ENCODE data around the gene FHIP2A. TPM values are rescaled to one million over a fixed set of nuclear protein-coding genes. Genes with fewer than 3 reads are reported as not detected.
"Not testable (repeated sequence)": the region's sequence is repeated elsewhere in the genome, so short reads cannot be mapped to it uniquely, and the experiment has no call there.

FHIP2A gene
- total and polyA plus RNA-seq, 9 donors: 11.9 to 40.3 (median 31.6) TPM

DNA sequence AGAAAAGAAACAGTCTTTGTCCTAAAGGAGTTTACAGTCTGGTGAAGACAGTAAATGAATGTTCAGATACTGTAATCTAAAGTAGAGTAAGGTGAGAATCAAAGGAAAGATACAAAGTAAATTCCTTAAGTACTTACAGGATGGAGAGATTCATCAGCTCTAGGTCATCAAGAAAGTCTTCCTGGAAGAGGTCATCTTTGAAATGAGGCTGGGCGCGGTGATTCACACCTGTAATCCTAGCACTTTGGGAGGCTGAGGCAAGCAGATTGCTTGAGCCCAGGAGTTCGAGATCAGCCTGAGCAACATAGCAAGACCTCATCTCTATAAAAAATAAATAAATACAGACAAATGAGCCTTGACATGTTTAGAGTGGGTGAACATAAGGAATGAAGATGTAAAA lies 18.3 kb downstream of the FHIP2A start:
- intact Hi-C loops (cut with DNase I): no loop called here
- Histone ChIP-seq H3K9me3 (no peaks in the 10 kb centered on the region), H3K4me1 (ENCODE audit: insufficient read depth) (no peaks in the 10 kb centered on the region), H3K4me3 (no peak overlapping the region), H3K36me3 (no peaks in the 10 kb centered on the region), H3K27ac (no peak overlapping the region), H3K27me3 (no peaks in the 10 kb centered on the region)
- no peak for DNase-seq
- 95 to 98% (median 97%) methylated on average over 3 of the region's 3 CpGs for WGBS, 3 donors
- TF ChIP-seq POLR2A (IDR thresholded peaks at IDR 0.05) (no peak), EP300 (IDR thresholded peaks at IDR 0.05) (no peak)
- TF ChIP-seq, protein P1, sequence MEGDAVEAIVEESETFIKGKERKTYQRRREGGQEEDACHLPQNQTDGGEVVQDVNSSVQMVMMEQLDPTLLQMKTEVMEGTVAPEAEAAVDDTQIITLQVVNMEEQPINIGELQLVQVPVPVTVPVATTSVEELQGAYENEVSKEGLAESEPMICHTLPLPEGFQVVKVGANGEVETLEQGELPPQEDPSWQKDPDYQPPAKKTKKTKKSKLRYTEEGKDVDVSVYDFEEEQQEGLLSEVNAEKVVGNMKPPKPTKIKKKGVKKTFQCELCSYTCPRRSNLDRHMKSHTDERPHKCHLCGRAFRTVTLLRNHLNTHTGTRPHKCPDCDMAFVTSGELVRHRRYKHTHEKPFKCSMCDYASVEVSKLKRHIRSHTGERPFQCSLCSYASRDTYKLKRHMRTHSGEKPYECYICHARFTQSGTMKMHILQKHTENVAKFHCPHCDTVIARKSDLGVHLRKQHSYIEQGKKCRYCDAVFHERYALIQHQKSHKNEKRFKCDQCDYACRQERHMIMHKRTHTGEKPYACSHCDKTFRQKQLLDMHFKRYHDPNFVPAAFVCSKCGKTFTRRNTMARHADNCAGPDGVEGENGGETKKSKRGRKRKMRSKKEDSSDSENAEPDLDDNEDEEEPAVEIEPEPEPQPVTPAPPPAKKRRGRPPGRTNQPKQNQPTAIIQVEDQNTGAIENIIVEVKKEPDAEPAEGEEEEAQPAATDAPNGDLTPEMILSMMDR (IDR thresholded peaks at IDR 0.05): no peak

GRCh38 chr10:114845978-114846693 lies 24.6 kb downstream of the FHIP2A start:
- intact Hi-C loops (cut with DNase I): no loop called here

GRCh38 chr10:114847517-114847916 lies 25.9 kb downstream of the FHIP2A start:
- 89 to 96% (median 96%) methylated on average over 10 of the region's 10 CpGs for WGBS, 3 donors
- H3K4me3 ChIP-seq; H3K27ac ChIP-seq; intact Hi-C loops (cut with DNase I); H3K9me3 ChIP-seq; H3K4me1 ChIP-seq (ENCODE audit: insufficient read depth); H3K36me3 ChIP-seq; DNase-seq; H3K27me3 ChIP-seq: not testable (repeated sequence)

More at GRCh38 chr10:114845978-114846693, 24.6 kb downstream of the FHIP2A start:
- no peak for TF ChIP-seq POLR2A (IDR thresholded peaks at IDR 0.05)
- TF ChIP-seq, protein P1 (IDR thresholded peaks at IDR 0.05): no peak
- TF ChIP-seq EP300 (IDR thresholded peaks at IDR 0.05): no peak
- no peaks in the 10 kb centered on the region for H3K4me1 ChIP-seq (ENCODE audit: insufficient read depth)
- H3K4me3 ChIP-seq: no peak overlapping the region
- WGBS, 3 donors: 86 to 91% (median 90%) methylated on average over 8 of the region's 8 CpGs
- H3K27ac ChIP-seq: no peak overlapping the region
- H3K27me3 ChIP-seq: no peaks in the 10 kb centered on the region
- H3K9me3 ChIP-seq: no peaks in the 10 kb centered on the region
- no peaks in the 10 kb centered on the region for H3K36me3 ChIP-seq
- DNase-seq: no peak

- TF ChIP-seq POLR2A (IDR thresholded peaks at IDR 0.05) (no peak), EP300 (IDR thresholded peaks at IDR 0.05) (no peak)
- TF ChIP-seq, protein P1 (IDR thresholded peaks at IDR 0.05): no peak
- 96 to 98% (median 97%) methylated on average over 4 of the region's 4 CpGs for WGBS, 3 donors
- Histone ChIP-seq H3K27ac (no peak overlapping the region), H3K4me3 (no peak overlapping the region), H3K4me1 (ENCODE audit: insufficient read depth) (no peaks in the 10 kb centered on the region), H3K36me3 (no peaks in the 10 kb centered on the region), H3K9me3 (no peaks in the 10 kb centered on the region), H3K27me3 (no peaks in the 10 kb centered on the region)
- no peak for DNase-seq
- intact Hi-C loops (cut with DNase I): no loop called here
Observed at GRCh38 chr10:114849674-114850073, 28.1 kb downstream of the FHIP2A start.

GRCh38 chr10:114850126-114850525 lies 28.5 kb downstream of the FHIP2A start:
- intact Hi-C loops (cut with DNase I): no loop called here
- no peak for DNase-seq
- TF ChIP-seq, protein P1 (IDR thresholded peaks at IDR 0.05): no peak
- TF ChIP-seq POLR2A (IDR thresholded peaks at IDR 0.05): no peak
- TF ChIP-seq EP300 (IDR thresholded peaks at IDR 0.05): no peak
- H3K27me3 ChIP-seq: no peaks in the 10 kb centered on the region
- H3K4me3 ChIP-seq: no peak overlapping the region
- H3K9me3 ChIP-seq: no peaks in the 10 kb centered on the region
- no peak overlapping the region for H3K27ac ChIP-seq
- H3K4me1 ChIP-seq (ENCODE audit: insufficient read depth): no peaks in the 10 kb centered on the region
- H3K36me3 ChIP-seq: no peaks in the 10 kb centered on the region
- WGBS, 3 donors: 72 to 95% (median 93%) methylated on average over 2 of the region's 2 CpGs
